HG03520 (cell line): ENCODE results near the gene ANKS1B.
A peak's percentile ranks its signal among the peaks of the same experiment; 100 is the strongest.

ENCODE experiments used
- ATAC-seq: cut with Tn5 transposase; IDR thresholded peaks from one replicate; pipeline ENCODE4 v1.9.1; 2021; ENCODE audit warnings: mild to moderate bottlenecking, moderate library complexity; ENCODE audit not compliant: unreplicated experiment

ANKS1B gene

GRCh38 chr12:99142651-99143050 is 842.1 kb downstream of the ANKS1B start:
- ATAC-seq = no peak

- ATAC-seq = no peak
Observed at GRCh38 chr12:99140017-99140720, 844.6 kb downstream of the ANKS1B start.

GRCh38 chr12:99138393-99138792 is 846.3 kb downstream of the ANKS1B start:
- ATAC-seq = no peak

GRCh38 chr12:99137124-99137855 is 847.4 kb downstream of the ANKS1B start:
- ATAC-seq = no peak

GRCh38 chr12:99136516-99136915 is 848.2 kb downstream of the ANKS1B start:
- no peak for ATAC-seq

GRCh38 chr12:99135376-99135775 is 849.4 kb downstream of the ANKS1B start:
- no peak for ATAC-seq

- no peak for ATAC-seq
Observed at GRCh38 chr12:99133401-99133800, 851.3 kb downstream of the ANKS1B start.

- ATAC-seq = no peak
Observed at GRCh38 chr12:99131751-99132199, 853.0 kb downstream of the ANKS1B start.

GRCh38 chr12:99130808-99131553 is 853.8 kb downstream of the ANKS1B start:
- ATAC-seq = peak; percentile 92

GRCh38 chr12:99128246-99128802 is 856.4 kb downstream of the ANKS1B start:
- no peak for ATAC-seq

GRCh38 chr12:99122959-99123358 is 861.8 kb downstream of the ANKS1B start:
- ATAC-seq = no peak

GRCh38 chr12:99122496-99122895 is 862.2 kb downstream of the ANKS1B start:
- ATAC-seq = no peak

GRCh38 chr12:99121546-99121945 is 863.2 kb downstream of the ANKS1B start:
- no peak for ATAC-seq

- no peak for ATAC-seq
Observed at GRCh38 chr12:99119943-99120342, 864.8 kb downstream of the ANKS1B start.

- ATAC-seq = no peak
Observed at GRCh38 chr12:99119449-99119848, 865.3 kb downstream of the ANKS1B start.

GRCh38 chr12:99111600-99111999 is 873.1 kb downstream of the ANKS1B start:
- no peak for ATAC-seq

- no peak for ATAC-seq
Observed at GRCh38 chr12:99110868-99111267, 873.9 kb downstream of the ANKS1B start.

- ATAC-seq = no peak
Observed at GRCh38 chr12:99110212-99110611, 874.5 kb downstream of the ANKS1B start.

GRCh38 chr12:99108924-99109323 is 875.8 kb downstream of the ANKS1B start:
- no peak for ATAC-seq

GRCh38 chr12:99099786-99100185 is 885.0 kb downstream of the ANKS1B start:
- no peak for ATAC-seq

- ATAC-seq = no peak
Observed at GRCh38 chr12:99097171-99097570, 887.6 kb downstream of the ANKS1B start.
